HFFc6 (cell line): ENCODE results near the gene THPO. TPM values are rescaled to one million over a fixed set of nuclear protein-coding genes. Genes with fewer than 3 reads are reported as not detected.

Experiments
- DNase-seq: peaks from one replicate; pipeline ENCODE4 v3.0.0-alpha.2; 2018
- H3K27ac Mint-ChIP-seq: 2 replicates; pipeline ENCODE4 v1.8.0; 2020; ENCODE audit warnings: mild to moderate bottlenecking, mixed read lengths
- H3K27me3 Mint-ChIP-seq: 2 replicates; pipeline ENCODE4 v1.8.0; 2021; ENCODE audit warnings: mild to moderate bottlenecking, moderate library complexity, mixed read lengths; ENCODE audit not compliant: insufficient read depth
- H3K36me3 Mint-ChIP-seq: 2 replicates; pipeline ENCODE4 v1.8.0; 2021; ENCODE audit warnings: low read depth, mixed read lengths
- H3K4me1 Mint-ChIP-seq: 2 replicates; pipeline ENCODE4 v1.8.0; 2020; ENCODE audit warnings: low read depth, mixed read lengths
- H3K4me3 Mint-ChIP-seq: 2 replicates; pipeline ENCODE4 v1.8.0; 2020; ENCODE audit warnings: mild to moderate bottlenecking, moderate library complexity, mixed read lengths
- H3K9me3 Mint-ChIP-seq: 2 replicates; pipeline ENCODE4 v1.8.0; 2020; ENCODE audit warnings: mild to moderate bottlenecking, mixed read lengths
- total RNA-seq, 6 experiments: library from RNA; stranded (reverse); fragmentation: NEBNext Ultra II Directional; extraction: Animal tissue kit (Norgen Biotek cat#: 25700); gene quantifications; 2 replicates in 1 of 6; 3 replicates in 5 of 6; pipeline ENCODE4 v1.2.3, GENCODE V29; 2021
- TF ChIP-seq, protein P1 (sequence below): fragments of 200-600 bp; sonication (generic); IDR thresholded peaks from 2 replicates; pipeline ENCODE4 v1.5.0; 2021; ENCODE audit warnings: antibody characterized with exemption, mild to moderate bottlenecking

THPO gene
- total RNA-seq, 6 experiments from 2014 or later: not detected

- TF ChIP-seq, protein P1, sequence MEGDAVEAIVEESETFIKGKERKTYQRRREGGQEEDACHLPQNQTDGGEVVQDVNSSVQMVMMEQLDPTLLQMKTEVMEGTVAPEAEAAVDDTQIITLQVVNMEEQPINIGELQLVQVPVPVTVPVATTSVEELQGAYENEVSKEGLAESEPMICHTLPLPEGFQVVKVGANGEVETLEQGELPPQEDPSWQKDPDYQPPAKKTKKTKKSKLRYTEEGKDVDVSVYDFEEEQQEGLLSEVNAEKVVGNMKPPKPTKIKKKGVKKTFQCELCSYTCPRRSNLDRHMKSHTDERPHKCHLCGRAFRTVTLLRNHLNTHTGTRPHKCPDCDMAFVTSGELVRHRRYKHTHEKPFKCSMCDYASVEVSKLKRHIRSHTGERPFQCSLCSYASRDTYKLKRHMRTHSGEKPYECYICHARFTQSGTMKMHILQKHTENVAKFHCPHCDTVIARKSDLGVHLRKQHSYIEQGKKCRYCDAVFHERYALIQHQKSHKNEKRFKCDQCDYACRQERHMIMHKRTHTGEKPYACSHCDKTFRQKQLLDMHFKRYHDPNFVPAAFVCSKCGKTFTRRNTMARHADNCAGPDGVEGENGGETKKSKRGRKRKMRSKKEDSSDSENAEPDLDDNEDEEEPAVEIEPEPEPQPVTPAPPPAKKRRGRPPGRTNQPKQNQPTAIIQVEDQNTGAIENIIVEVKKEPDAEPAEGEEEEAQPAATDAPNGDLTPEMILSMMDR: no peak
- H3K4me1 Mint-ChIP-seq: no peaks in the 10 kb centered on the region
- H3K27me3 Mint-ChIP-seq: peaks cover 41% of the 10 kb centered on the region
- H3K9me3 Mint-ChIP-seq: no peaks in the 10 kb centered on the region
- H3K4me3 Mint-ChIP-seq: no peak overlapping the region
- no peak overlapping the region for H3K27ac Mint-ChIP-seq
- no peak for DNase-seq
- no peaks in the 10 kb centered on the region for H3K36me3 Mint-ChIP-seq
These were observed 10.3 kb upstream of the THPO start for GRCh38 chr3:184388164-184388935.

DNA sequence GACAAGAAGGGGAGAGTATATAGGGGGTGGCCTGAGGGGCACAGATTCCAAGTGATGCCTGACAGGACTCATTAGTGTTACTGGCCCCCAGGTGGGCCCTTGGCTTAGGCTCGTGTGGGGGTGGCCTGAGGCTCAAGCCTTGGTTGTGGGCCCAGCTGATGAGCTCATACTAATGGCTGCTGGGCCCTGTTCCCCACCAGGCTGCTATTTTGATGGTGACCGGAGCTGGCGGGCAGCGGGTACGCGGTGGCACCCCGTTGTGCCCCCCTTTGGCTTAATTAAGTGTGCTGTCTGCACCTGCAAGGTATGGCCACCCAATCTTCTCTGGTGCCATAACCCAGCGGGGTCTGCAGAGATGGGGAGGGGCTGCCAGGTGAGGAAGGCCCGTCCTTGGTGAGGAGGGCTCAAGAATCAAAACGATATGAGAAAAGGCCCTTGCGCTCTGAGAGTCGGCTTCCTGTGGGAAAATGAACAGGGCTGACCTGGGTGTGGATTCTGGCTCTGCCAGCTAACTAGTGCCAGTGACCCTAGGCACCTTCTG lies 9.2 kb upstream of the THPO start:
- TF ChIP-seq, protein P1: no peak
- H3K4me1 Mint-ChIP-seq: no peaks in the 10 kb centered on the region
- H3K27ac Mint-ChIP-seq: no peak overlapping the region
- H3K9me3 Mint-ChIP-seq: no peaks in the 10 kb centered on the region
- H3K27me3 Mint-ChIP-seq: peaks cover 36% of the 10 kb centered on the region
- no peak for DNase-seq
- no peak overlapping the region for H3K4me3 Mint-ChIP-seq
- H3K36me3 Mint-ChIP-seq: no peaks in the 10 kb centered on the region

GRCh38 chr3:184386047-184386806 lies 8.2 kb upstream of the THPO start:
- no peaks in the 10 kb centered on the region for H3K36me3 Mint-ChIP-seq
- TF ChIP-seq, protein P1: no peak
- H3K4me3 Mint-ChIP-seq: no peak overlapping the region
- no peaks in the 10 kb centered on the region for H3K9me3 Mint-ChIP-seq
- H3K27ac Mint-ChIP-seq: no peak overlapping the region
- no peaks in the 10 kb centered on the region for H3K4me1 Mint-ChIP-seq
- H3K27me3 Mint-ChIP-seq: peaks cover 40% of the 10 kb centered on the region
- DNase-seq: no peak

- no peaks in the 10 kb centered on the region for H3K4me1 Mint-ChIP-seq
- TF ChIP-seq, protein P1: no peak
- no peaks in the 10 kb centered on the region for H3K36me3 Mint-ChIP-seq
- H3K27me3 Mint-ChIP-seq: peaks cover 32% of the 10 kb centered on the region
- no peak overlapping the region for H3K4me3 Mint-ChIP-seq
- no peak for DNase-seq
- H3K27ac Mint-ChIP-seq: no peak overlapping the region
- H3K9me3 Mint-ChIP-seq: no peaks in the 10 kb centered on the region
These were observed 6.9 kb upstream of the THPO start for GRCh38 chr3:184384856-184385422.

DNA sequence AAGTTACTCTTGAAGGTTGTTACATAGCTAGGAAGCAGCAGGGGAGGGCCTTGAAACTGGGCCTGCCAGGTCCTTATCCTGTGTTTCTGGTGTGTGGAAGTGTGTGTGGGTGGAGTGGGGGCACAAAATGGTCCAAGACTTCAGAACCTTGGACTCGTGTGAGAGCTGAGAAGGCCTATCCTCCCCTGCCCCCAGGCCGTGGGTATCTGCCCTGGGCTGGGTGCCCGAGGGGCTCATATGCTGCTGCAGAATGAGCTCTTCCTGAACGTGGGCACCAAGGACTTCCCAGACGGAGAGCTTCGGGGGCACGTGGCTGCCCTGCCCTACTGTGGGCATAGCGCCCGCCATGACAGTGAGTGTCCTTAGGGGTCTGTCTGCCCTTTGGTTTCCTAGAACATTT lies 6.3 kb upstream of the THPO start:
- Mint-ChIP-seq H3K9me3 (no peaks in the 10 kb centered on the region), H3K36me3 (no peaks in the 10 kb centered on the region), H3K27me3 (peaks cover 28% of the 10 kb centered on the region), H3K4me1 (0 out of 2 replicates have a peak, but pooled peaks cover under 1% of the 10 kb centered on the region), H3K4me3 (no peak overlapping the region), H3K27ac (no peak overlapping the region)
- no peak for DNase-seq
- TF ChIP-seq, protein P1: no peak
